A204.1 (cell line): ENCODE data around the gene SERPINB1.

Source experiments
- FAIRE-seq: peaks from 2 replicates; lab custom pipeline; 2012; peaks lifted over from hg19 to GRCh38; lab: Jason Lieb, UNC

SERPINB1 gene

DNA sequence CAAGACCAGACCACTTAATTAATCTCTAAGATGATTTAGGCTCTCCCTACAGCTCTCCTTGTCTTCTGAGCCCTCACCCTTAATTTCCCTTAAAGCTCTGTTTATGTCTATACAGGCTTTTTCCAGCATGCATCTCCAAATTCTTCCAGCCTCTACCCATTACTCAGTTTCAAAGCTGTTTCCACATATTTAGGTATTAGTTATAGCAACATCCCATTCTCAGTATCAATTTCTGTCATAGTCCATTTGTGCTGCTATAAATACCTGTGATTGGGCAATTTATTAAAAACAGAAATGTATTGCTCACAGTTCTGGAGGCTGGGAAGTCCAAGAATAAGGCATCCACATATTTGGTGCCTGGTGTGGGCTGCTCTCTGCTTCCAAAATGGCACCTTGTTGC, 2.3 kb upstream of the SERPINB1 start:
- no peak for FAIRE-seq

GRCh38 chr6:2843138-2843740, 1.6 kb upstream of the SERPINB1 start:
- no peak for FAIRE-seq

DNA sequence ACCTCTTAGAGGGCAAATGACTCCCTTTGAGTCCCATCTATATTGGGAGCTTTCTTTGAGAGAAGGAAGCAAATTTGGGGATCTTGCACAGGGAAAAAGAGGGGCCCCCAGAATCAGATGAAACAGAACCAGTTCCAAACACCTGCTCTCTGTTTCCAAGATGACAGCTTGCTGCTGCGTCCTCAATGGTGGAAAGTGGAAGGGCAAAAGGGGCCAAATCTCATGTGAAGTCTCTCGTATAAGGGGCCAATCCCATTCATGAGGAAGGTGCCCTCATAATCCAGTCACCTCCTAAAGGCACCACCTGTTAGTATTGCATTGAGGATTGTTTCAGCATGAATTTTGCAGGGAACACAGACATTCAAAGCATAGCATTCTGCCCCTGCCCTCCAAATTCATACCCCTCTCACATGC, 483 bp upstream of the SERPINB1 start:
- FAIRE-seq, result no peak

DNA sequence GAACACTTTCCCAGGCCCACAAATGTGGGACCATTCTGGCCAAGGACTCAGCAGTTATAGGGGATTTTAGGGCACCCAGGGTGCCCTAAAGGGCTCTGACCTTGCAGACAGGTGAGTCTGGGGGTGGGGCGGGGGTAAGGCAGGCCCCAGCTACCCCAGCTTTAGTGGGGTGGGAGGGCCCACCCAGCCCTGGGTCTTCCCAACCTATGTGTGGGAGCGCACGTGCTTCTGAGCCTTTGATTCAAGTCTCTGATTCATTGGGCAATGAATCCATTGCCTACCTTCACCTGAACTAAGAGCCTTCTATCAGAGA, 958 bp downstream of the SERPINB1 start:
- no peak for FAIRE-seq

DNA sequence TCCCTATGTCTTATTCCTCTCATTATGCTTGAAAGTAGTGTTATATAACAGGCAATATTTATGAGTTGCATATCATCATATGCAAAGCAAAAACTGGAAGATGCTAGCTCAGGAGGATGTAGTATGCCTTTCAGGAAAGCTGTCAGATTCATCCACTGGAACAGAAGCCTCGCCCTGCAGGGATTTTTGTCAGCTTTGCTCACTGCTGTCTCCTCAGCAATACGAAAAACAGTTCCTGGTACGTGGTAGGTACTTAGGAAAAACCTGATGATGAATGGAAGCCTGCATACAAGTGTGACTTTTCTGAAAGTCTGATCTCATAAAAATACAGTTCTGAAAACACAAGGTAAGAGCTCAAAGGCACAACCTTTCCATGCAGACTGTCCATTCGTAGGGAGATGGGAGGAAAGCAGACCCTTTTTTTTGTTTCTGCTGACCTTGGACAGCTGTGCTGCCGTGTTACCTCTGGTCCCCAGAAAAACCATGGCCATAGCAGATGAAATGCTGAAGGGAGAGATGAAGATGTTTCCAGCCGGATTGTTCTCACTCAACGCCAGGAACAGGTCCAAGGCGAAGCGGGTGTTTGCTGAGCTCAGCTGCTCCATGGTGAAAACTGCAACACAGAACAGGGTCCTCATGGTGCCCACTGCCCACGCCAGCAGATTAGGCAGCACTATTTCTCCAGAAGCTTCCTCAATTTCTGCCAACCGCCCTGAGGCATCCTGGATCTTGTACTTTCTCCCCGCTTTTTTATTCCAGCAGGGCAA, 1.5 kb downstream of the SERPINB1 start:
- no peak for FAIRE-seq

DNA sequence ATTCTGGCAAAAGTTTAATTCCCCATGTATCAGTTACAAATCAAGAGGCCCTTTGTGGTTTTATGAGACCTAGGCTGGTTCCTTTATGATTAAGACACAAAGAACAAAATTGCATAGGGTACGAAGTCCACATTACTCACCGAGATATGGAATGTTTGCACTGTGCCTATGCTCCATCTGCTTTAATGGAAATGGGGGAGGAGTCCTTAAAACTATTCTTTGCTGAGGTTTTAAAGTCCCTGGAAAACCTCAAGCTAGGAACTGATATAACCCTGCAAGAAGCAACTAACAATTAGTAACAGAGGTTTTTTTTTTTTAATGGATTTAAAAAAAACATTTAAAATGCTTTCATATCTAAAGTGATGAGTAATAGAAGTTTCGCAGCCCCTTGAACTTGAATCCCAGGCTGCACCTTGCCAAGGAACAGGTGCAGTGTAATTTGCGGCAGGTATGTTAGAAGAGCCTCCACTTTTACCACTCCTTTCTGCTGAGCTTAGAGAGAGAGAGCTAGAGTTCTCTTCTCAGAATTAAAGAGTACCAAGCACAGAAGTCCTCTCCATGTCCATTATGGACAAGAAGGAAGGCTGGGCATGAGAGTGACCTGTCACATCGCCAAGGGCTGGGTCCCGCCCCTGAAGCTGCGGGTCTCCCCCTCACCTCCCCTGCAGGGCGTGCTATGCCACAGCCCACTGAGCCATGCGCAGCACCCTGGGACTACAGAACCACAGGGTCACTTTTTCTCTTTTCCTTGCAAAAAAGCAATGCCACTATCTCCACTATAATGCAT, 2.3 kb downstream of the SERPINB1 start:
- FAIRE-seq, result no peak

DNA sequence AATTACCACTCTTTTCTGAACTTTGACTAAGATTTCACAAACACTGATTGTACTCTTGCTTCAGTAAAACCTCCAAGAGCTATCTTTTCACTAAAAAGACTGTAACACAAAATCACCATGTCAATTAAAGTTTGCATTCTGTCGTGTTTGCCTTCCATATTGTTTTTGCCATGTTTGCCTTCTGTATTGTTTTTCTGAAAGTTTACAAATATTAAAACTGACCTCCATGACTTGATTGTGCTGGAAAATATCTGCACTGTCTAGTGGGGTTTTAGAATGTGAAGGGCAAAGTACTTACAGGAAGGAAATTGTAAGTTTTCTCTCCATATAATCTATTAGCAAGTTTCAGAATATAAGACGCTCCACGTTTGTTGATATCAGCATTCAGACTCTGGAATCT, 3.4 kb downstream of the SERPINB1 start:
- FAIRE-seq, result no peak

GRCh38 chr6:2834262-2834661, 7.4 kb downstream of the SERPINB1 start:
- no peak for FAIRE-seq

GRCh38 chr6:2831392-2831791, 10.3 kb downstream of the SERPINB1 start:
- no peak for FAIRE-seq

DNA sequence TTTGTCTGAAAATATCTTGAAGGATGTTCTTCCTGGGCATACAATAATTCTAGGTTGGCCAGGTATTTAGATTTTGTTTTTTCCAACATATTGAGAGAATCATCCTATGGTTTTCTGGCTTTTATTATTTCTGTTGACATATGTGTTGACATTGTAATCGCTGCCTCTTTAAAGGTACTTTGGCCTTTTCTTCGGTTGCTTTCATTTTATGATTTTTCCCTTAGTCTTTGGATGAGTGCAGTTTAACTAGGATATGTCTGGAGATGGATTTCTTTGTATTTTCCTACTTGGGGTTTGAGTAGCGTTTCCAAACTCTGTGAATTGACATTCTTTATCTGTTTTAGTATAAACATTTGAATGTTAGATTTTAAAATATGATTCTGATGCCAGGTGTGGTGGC, 11.5 kb downstream of the SERPINB1 start:
- FAIRE-seq, result no peak

- FAIRE-seq, result peak; percentile 32
Measured at GRCh38 chr6:2829253-2829652, 12.4 kb downstream of the SERPINB1 start.

DNA sequence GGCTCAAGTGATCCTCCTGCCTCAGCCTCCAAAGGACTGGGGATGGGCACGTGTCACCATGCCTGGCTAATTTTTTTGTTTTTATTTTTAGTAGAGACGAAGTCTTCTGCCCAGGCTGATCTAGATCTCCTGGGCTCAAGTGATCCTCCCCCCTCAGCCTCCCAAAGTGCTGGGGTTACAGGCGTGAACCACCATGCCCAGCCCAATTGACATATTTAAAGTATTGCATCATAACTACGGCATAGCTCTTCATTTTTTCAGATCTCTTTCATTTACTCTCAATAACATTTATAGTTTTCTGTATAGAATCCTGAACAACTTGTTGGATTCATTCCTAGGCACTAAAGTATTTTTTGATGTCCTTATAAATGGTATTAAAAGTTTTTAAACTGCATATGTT, 13.0 kb downstream of the SERPINB1 start:
- no peak for FAIRE-seq

- FAIRE-seq, result no peak
Measured at GRCh38 chr6:2827142-2827541, 14.5 kb downstream of the SERPINB1 start.

DNA sequence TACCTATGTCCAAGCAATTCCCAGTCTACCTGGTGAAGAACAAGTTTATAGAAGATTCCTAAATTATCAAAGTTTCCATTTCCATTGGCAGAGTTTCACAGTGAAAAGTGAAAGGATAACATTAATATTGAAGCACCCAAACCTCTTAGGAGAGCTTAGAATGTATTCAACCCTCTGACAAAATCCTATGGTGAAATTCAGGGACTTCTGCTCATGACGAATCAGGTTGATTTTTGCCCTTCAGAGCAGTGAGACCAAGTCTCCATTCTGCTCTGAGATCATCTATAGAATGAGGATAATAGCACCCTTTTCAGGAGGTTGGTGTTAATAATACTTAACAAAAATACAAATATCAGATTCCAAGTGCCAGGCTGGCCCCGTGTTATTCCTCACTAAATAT, 15.5 kb downstream of the SERPINB1 start:
- FAIRE-seq, result no peak

DNA sequence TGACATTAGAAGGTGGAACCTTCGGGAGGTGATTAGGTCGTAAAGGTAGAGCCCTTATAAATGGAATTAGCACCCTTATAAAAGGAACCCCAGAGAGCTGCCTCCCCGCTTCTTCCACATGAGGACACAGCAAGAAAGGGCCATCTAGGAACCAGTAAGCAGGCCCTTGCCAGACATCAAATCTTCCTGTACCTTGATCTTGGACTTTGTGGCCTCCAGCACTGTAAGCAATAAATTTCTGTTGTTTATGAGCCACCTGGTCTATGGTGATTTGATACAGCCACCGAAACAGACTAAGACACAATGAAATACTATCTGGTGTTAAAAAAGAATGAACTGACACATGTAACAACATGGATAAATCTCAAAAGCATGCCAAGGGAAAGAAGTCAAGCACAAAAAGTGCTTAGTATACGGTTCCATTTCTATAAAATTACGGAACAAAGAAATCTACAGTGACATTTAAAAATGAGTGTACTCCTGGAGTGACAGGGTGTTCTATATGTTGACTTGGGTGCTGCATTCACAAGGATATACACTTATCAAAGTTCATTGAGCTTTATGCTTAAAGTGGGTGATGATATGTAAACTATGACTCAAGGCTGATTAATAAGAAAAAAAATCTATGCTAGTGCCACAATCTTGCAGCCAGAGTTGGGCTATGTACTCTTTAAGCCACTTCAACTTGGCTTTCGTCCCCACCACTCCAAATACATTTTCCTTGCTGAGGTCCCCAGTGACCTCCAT, 18.4 kb downstream of the SERPINB1 start:
- no peak for FAIRE-seq

- no peak for FAIRE-seq
Measured at GRCh38 chr6:2821554-2821953, 20.1 kb downstream of the SERPINB1 start.

DNA sequence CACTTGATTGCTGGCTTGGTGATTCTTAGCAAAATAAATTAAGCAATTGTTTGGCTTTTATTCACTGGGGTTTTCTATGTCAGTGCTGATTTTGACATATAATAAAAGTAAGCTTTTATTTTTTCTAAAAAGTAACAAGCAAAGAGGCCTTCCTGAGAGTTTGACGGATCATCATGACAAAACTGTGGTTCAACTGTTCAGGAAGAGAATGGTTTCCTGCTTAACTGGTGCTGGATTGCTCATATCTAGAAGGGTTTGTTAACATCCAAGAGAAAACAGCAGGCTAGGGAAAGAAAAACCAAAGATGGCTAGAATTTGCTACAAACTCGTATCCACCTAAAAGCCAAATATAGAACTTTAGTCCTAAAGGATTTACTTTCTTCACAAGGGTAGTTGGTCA, 21.2 kb downstream of the SERPINB1 start:
- no peak for FAIRE-seq

DNA sequence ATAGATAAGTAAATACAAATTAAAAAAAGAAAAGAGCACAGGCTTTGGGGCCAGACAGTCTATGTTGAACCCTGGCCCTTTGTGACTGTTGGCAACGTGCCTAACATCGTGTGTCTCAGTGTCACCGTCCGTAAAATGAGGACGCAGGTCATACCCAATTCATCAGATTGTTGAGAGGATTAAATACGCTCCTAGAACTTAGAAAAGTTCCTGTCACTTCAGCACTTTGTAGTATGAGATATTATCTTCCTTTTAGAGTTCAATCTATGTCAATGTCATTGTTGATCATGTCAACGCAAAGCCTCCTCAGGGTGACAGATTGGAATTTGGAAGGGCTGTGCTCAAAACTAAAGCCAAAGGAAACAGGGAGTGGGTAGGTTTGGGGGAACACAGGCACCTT, 21.7 kb downstream of the SERPINB1 start:
- FAIRE-seq, result no peak

DNA sequence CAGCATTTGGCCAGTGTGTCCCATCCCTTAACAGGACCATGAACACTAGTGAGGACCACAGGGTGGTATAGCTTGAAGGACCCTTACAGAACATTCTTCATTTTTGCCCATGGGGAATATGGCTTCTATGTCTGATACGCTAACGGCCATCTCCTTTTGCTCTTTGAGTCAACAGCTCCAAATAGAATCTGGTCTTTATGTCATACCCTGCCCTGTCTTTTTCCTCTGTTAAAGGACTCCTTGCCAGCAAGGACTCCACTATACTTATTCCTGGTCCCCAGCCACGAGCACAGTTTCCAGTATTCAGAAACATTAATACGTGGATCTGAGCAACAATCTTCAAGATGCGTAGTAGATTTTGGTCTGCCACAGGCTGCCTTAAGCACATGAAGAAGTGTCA, 22.5 kb downstream of the SERPINB1 start:
- no peak for FAIRE-seq

DNA sequence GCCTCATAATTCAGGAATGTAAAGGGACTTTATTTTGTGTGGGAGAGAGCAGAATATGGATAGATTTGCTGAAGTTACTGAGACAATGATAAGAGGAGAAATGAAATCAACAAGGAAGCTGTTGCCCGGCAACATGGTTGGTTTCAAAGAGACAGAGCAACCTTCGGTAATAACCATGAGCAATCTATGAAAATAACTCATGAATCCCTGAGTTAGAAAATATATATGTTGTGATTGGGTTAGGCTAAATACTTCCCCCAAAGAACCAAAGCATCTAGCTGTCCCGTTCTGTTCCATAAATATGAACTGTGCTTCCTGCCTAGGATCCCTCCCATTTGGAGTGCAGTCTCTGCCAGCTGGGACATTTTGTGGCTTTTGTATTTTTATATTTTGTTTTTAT, 23.1 kb downstream of the SERPINB1 start:
- no peak for FAIRE-seq

DNA sequence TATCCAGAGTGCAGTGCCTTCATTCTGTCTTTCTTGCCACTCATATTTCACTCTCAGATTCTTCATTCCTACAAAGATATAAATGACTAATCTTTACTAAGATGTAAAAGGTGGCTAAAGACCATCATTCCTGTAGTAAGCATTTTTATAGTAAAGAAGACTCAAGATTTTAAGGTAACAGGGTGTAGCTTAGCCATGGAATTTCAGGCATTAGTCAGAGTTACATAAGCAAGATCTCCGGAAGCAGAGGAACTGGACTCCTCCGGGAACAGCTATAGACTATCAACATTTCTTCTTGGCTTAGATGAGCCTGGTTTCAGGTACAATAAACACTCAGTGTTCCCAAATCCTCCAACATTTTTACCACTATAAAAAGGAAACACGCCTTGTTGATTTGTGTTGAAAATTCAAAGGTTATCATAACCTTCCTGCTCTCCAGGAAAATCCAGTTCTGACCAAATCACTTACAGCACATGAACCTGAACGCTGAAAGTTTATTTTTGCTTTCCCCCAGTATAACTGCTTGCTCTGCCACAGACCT, 23.7 kb downstream of the SERPINB1 start:
- FAIRE-seq, result no peak

- FAIRE-seq, result no peak
Measured at GRCh38 chr6:2816158-2816557, 25.5 kb downstream of the SERPINB1 start.

- FAIRE-seq, result no peak
Measured at GRCh38 chr6:2812695-2813094, 29.0 kb downstream of the SERPINB1 start.
